ENCODE data around the gene OBP2A. TPM values are rescaled to one million over a fixed set of nuclear protein-coding genes. Genes with fewer than 3 reads are reported as not detected.
A peak's percentile ranks its signal among the peaks of the same experiment; 100 is the strongest.

Gene OBP2A
- total RNA-seq, 1 donor from 2014 or later, result not detected

DNA sequence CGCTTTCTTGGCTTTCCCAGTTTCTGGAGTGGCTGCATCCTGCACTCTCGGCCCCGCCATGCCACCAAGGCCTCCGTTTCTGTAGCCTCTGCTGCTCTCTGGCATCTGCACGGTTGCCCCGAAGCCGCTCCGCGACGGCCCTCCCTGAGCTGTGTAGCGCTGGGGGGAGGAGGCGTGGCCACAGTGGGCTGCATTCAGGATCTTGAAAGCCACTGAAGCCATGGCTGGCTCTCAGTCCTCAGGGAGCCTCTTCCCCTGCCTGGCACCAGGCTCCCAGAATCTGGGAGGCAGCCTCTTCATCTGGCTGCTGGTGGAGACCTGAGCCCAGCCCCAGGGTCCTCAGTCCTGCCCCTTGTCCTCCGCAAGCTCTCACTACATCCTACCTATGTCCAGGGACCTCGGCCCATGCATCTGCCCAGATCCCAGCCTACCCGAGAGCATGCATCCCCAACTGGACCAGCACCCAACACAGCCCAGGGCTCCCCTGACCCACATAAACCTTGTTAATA is 40.7 kb downstream of the OBP2A start:
- ATAC-seq (no peak), DNase-seq (ENCODE audit: low spot score) (no peak)
- intact Hi-C loops (cut with DNase I), result no loop called here

- DNase-seq (ENCODE audit: low spot score) (no peak), ATAC-seq (no peak)
- intact Hi-C loops (cut with DNase I), result no loop called here
These were observed 41.7 kb downstream of the OBP2A start for GRCh38 chr9:135587658-135588057.

DNA sequence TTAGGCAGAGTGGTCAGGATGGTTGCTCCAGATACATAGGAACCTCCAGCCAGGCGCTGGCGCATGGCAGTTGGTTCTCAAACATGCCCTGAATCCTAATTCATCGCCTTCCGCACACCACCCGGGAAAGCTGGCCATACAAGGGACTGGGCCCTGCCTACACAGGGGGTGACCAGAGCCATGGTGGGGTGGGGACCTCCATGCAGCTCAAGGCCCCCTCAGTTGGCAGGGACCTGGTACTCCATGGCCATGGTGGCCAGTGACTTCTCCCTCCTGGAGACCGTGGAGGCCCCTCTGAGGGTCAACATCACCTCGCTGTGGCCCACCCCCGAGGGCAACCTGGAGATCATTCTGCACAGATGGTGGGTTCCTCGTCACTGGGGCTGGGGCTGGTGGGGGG is 42.4 kb downstream of the OBP2A start:
- ATAC-seq (no peak), DNase-seq (ENCODE audit: low spot score) (peak; percentile 43)
- intact Hi-C loops (cut with DNase I), result no loop called here

GRCh38 chr9:135588886-135589595 is 43.1 kb downstream of the OBP2A start:
- intact Hi-C loops (cut with DNase I), result no loop called here
- DNase-seq (ENCODE audit: low spot score) (peak; percentile 44), ATAC-seq (no peak)

GRCh38 chr9:135589596-135590485 is 43.9 kb downstream of the OBP2A start:
- DNase-seq (ENCODE audit: low spot score) (no peak), ATAC-seq (no peak)
- intact Hi-C loops (cut with DNase I), result no loop called here

GRCh38 chr9:135590486-135591079 is 44.7 kb downstream of the OBP2A start:
- DNase-seq (ENCODE audit: low spot score) (peak; percentile 43), ATAC-seq (no peak)
- intact Hi-C loops (cut with DNase I), result no loop called here

DNA sequence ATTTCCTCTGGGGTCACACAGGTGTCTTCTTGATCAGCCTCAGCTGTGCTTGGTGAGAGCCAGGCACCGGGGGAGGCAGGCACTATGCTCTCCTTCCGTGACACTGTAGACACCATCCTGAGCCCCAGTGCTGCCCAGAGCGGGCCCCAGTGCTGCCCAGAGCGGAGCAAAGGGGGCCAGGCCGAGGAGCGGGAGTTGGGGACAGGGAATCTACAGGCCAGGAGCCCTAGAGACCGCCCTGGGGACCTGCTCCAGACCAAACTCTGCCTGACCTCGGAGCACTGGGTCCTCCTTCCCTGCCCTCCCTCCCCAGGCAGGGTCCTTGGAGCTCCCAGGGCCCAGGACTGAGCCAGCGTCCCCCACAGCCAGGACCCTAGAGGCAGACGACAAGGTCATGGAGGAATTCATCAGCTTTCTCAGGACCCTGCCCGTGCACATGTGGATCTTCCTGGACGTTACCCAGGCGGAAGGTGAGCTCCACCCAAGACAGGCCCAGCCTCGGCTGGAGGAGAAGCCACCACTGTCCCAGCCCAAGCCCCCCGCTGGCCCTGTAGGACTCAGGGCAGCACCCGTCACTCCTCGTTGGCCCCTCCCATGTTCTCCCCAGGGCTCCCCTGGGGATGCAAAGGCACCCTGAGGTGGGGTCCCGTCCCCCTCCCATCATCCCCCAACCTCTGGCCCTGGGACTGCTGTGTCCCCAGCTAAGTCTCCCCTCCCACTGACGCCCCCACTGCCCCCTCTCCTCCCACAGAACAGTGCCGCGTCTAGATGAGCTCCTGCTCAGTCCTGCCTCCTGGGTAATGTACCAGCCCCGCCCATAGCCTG is 45.8 kb downstream of the OBP2A start:
- ATAC-seq, result no peak
- intact Hi-C loops (cut with DNase I), result no loop called here
- peak; percentile 52 for DNase-seq (ENCODE audit: low spot score)

- ATAC-seq (no peak), DNase-seq (ENCODE audit: low spot score) (no peak)
- intact Hi-C loops (cut with DNase I), result no loop called here
These were observed 46.3 kb downstream of the OBP2A start for GRCh38 chr9:135592331-135592590.

GRCh38 chr9:135592625-135593024 is 46.7 kb downstream of the OBP2A start:
- ATAC-seq (no peak), DNase-seq (ENCODE audit: low spot score) (no peak)
- intact Hi-C loops (cut with DNase I), result no loop called here

GRCh38 chr9:135596211-135596610 is 50.3 kb downstream of the OBP2A start:
- intact Hi-C loops (cut with DNase I), result no loop called here
- DNase-seq (ENCODE audit: low spot score), result no peak
- no peak for ATAC-seq

Other genes starting within 250 kb of the OBP2A start
- gene PPP1R26, start 66.3 kb upstream of the OBP2A start, total RNA-seq, result 13.9 TPM
- 17.5 TPM for gene MRPS2, start 45.4 kb upstream of the OBP2A start, total RNA-seq
- not detected for gene LCN1, start 24.7 kb upstream of the OBP2A start, total RNA-seq
- gene PAEP, start 15.6 kb downstream of the OBP2A start, total RNA-seq, result not detected
- not detected for gene GLT6D1, start 93.4 kb downstream of the OBP2A start, total RNA-seq
- gene LCN9, start 117.2 kb downstream of the OBP2A start, total RNA-seq, result not detected
- not detected for gene SOHLH1, start 153.4 kb downstream of the OBP2A start, total RNA-seq
- gene KCNT1, start 156.1 kb downstream of the OBP2A start, total RNA-seq, result 0.53 TPM